GM19463 (cell line): Measurements from ENCODE around the gene PYGB.
"Not testable (repeated sequence)": the region's sequence is repeated elsewhere in the genome, so short reads cannot be mapped to it uniquely, and the experiment has no call there.

ENCODE experiments used
- ATAC-seq: cut with Tn5 transposase; IDR thresholded peaks from one replicate; pipeline ENCODE4 v1.9.1; 2021; ENCODE audit warnings: mild to moderate bottlenecking, moderate library complexity; ENCODE audit not compliant: unreplicated experiment

The PYGB gene

DNA sequence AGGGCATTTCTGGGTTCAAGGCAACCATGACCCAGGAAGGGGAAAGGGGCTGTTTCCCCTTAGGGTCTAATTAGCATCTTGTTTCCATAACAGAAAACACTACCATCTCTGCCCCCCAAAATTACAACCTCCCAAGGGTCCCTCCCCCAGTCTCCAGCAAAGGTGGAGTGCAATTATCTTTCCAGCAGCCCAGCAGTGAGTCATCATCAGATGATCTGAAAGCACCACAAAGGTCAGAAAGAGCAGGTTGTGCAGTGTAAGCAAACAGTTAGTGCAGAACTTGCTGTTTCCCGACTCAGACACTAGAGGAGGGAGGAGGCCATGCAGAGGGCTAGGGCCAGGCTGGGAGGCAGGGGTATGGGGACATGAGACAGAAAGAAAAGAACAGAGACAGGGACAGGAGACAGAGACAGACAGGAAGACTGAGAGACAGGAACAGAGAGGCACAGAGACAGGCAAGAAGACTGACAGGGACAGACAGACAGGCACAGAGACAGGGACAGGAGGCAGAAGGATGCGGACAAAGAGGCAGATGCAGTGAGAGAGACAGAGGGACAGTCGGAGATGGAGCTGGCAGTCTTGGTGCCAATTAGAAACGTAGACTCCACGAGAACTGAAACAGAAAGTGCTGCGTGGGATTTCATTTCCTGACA, 62.5 kb downstream of the PYGB start:
- peak; percentile 94 for ATAC-seq

DNA sequence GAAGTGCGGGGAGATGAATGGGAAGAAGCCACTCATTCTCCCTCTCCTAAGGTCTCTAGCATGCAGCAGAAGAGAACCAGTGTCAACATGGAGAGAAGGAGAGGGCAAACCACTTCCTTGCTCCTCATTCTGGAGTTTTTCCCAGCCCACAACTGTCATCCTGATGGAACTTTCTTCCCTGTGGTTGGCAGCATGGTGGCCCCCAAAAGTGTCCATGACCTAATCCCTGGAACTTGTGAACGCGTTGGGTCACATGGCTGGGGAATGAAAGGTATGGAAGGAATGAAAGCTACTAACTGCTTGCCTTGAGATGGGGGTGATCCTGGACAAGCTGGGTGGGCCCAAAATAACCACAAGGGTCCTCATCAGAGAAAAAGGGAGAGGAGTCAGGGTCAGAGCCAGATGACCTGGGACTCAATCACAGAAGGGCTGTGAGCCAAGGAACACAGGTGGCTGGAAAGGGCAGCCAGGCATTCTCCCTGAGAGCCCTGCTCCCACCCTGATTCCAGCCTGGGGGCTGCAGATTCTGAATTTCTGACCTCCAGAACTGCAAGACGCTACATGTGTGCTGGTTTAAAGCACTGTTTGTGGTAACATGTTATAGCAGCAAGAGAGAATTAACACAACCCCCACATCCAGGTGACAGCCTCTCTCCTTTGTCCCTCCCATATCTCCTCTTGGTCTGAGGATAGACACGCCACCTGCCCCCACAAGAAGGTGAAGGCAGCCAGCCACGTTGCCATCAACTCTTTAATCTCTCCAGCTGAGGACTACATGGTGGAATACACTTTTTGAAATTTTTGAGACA, 63.2 kb downstream of the PYGB start:
- no peak for ATAC-seq

DNA sequence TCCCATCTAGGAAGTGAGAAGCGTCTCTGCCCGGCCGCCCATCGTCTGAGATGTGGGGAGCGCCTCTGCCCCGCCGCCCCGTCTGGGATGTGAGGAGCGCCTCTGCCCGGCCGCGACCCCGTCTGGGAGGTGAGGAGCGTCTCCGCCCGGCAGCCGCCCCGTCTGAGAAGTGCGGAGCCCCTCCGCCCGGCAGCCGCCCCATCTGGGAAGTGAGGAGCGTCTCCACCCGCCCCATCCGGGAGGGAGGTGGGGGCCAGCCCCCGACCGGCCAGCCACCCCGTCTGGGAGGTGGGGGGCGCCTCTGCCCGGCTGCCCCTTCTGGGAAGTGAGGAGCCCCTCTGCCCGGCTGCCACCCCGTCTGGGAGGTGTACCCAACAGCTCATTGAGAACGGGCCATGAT, 64.8 kb downstream of the PYGB start:
- ATAC-seq, result not testable (repeated sequence)

DNA sequence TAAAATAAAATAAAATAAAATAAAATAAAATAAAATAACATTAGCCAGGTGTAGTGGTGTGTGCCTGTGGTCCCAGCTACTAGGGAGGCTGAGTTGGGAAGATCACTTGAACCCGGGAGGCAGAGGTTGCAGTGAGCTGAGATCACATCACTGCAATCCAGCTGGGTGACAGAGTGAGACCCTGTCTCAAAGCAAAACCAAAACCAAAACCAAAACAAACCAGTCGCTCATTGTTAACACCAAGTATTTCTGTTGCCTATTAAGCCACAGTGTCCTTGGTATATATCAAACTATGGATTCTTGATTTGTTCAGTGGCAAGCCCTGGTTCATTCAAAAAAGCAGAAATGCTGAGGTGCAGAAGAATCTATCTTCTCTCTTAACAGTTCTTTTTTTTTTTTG, 65.7 kb downstream of the PYGB start:
- no peak for ATAC-seq

DNA sequence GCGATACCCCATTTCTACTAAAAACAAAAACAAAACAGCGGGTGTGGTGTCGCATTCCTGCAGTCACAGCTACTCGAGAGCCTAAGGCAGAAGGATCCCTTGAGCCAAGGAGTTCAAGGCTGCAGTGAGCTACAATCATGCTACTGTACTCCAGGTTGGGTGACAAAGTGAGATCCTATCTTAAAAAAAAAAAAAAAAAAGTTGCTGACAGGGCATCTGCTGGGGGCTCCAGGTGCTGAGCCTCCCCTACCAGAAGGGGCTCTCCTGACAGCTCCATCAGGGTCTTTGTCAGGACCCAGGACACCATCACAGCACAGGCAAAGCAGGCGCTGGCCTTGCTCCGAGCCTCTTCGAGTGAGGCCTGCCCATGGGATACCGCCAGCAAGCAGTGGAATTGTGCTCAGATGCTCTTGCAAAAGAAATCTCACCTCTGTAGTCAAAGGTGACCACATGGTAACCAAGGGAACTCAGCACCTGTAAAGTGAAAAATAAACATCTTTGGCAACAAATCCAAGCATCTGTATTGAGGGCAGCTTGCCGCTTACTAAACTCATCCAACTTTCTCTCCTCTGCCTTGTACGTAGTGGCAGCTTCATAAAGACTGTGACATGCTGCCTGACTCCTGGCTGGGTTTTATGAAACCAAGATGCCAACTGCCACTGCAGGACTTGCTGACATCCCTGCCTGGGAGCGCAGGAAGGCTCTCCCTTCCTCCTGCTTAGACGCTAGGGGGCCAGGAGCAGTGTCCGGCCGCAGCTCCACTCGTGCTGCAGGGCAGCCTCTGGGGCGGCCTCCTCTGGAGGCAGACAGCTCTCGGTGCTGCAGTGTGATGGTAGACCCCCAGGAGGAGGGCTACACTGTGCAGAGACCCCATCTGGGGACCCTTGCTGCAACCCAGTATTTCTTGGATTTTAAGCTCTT, 66.9 kb downstream of the PYGB start:
- no peak for ATAC-seq

DNA sequence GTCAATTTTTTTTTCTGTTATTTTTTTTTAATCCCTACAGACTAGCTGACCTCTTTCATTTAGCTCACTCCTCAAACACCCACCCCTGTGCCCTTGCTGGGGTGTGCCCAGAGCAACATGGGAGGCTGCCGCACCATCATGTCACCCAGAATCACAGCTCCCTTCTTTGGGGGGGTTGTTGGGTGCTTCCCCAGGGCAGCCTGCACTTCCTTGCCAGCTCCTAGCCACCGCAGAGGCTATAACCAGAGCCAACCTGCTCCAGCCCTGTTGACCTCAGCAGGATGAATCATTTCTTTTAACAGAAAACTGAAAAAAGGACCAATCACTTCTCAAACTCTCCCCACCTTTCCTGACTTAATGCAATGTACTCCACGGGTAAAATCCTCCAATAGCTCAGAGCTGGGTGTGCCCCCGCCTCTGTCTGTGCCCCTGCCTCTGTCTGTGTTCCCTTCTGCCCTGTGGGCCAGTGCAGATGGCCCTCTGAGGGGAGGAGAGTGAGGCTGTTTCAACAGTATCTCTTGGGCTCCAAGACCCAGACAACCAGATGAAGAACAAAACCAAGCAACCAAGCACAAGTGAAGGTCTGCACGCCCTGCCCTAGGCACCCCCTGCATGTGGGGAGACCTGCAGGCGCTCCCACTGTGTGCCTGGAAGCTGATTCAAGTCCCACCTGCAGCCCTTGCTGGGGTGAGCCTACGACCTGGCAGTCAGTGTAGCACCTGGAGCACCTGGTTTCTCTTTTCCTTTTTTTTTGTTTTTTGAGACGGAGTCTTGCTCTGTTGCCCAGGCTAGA, 67.7 kb downstream of the PYGB start:
- ATAC-seq, result no peak

DNA sequence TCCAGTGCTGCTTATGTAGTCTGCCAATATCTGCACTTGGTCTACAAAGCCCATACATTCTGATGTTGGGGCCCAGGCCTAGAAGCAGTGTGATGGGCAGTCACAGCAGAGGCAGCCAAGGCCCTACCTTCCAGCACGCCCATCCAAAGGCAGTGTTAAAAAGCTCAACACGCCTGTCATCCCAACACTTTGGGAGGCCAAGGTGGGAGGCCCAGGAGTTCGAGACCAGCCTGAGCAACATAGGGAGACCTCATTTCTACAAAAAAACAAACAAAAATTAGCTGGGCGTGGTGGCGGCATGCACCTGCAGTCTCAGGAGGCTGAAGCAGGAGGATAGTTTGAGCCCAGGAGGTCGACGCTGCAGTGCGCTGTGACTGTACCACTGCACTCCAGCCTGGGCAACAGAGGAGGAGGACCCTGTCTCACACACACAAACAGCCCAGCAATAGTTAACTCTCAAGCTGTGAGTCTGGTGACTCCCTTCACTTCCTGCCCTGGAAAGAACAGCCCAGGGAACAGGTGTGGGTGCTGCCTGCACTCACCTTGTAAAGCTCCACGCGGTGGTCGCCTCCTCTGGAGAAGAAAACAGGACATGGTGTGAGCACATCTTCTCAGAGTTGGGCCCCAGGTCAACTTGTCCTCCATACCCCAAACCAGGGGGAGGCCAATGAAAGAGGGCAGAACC, 68.8 kb downstream of the PYGB start:
- ATAC-seq, result no peak

DNA sequence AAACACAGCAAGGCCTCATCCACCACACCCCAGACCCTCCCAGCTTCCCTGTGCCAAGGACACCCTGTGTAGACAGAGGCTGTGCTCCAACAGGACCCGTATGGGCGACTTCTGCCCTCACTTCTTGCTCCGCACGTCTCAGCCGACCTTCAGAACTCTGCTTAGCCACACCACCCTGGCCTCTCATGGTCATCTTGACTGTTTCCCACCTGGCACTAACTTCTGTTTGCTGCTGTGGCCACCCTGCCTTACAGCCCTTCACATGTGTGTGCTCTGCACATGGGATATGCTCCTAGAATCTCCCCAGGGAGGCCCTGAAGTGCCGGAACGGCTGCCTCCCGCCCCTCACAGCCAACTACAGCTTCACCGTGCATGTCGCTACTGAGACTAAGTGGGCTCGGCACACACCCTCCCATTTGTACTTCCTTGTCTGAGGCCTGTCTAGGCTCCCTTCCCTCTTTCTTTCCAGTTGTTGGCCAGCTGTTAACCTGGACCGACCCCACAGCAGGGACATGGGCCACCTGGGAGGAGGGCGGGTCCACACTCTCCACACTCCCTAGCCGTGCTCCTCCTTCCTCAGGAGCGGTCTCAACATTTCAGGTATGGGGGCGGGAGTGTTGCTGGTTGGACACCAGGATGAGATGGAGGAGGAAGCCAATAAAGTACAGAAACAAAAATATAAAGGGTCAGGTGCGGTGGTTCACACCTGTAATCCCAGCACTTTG, 69.6 kb downstream of the PYGB start:
- ATAC-seq, result no peak

DNA sequence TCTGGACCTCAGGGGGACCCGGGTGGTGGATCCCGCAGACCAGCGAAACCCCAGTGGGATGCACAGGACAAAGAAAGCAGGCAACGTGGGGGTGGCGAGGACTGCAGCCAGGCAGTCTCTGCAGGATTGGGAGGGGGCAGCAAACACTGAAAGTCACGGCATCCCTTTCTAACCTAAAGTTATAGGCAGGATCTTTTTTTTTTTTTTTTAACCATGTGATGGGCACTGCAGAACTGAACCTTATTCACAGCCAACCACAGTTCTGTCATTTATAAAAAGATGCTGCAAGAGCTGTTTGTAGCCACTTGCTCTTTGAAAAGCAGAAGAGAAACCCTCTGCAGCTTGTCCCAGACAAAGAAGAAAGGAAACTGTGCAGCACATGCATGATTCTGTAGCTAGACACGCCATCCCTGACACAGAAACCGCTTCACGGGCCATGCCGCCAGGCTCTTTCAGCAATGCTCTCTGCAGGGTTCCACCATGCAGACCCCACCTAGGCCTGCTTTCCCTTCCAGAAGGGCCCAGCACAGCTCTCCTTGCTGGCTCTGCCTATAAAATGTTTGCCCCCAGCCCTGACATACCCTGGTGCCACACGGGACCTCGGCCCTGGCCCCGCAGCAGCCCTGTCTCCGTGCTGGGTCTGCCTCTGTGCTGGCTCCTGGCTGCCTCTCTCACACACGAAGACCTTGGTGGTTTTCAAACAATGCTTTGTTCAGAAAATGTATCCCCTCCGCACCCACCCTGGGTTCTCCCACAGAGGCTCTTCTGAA, 70.8 kb downstream of the PYGB start:
- peak; percentile 91 for ATAC-seq

DNA sequence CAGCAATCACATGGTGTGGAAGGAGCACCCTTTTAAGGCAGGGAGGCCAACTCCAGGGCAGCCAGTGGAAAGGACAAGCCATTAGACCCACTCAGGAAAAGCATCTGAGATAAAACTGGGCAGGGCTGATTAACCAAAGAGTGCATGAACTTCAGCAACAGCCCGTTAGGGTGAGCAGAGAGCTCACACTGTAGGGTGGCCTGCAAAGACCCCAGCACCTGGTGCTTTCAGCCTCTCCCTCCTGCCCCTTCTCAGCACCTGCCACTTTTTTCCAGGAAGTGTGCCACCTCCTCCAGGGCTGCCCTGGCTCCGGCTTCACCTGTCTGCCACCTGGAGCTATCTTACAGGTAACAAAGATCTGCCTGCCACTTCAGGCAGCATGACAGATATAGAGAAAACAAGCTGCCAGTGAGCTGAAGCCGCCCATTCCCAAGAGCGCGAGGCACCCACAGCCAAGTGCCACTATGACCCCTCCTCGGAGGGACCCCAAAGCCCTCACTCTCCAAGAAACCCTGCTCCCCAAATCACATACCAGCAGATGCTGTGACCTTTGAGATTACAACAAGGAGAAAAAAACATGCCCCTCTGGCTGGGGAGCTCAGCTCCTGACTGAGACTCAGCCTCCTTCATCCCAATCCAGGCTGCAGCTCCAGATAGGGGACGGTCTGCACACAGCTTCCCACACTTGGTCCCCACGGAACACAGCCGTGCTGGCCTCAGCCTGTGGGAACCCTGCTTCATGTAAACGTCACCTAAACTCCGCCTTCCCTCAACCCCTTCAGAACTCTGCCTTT, 71.6 kb downstream of the PYGB start:
- no peak for ATAC-seq

DNA sequence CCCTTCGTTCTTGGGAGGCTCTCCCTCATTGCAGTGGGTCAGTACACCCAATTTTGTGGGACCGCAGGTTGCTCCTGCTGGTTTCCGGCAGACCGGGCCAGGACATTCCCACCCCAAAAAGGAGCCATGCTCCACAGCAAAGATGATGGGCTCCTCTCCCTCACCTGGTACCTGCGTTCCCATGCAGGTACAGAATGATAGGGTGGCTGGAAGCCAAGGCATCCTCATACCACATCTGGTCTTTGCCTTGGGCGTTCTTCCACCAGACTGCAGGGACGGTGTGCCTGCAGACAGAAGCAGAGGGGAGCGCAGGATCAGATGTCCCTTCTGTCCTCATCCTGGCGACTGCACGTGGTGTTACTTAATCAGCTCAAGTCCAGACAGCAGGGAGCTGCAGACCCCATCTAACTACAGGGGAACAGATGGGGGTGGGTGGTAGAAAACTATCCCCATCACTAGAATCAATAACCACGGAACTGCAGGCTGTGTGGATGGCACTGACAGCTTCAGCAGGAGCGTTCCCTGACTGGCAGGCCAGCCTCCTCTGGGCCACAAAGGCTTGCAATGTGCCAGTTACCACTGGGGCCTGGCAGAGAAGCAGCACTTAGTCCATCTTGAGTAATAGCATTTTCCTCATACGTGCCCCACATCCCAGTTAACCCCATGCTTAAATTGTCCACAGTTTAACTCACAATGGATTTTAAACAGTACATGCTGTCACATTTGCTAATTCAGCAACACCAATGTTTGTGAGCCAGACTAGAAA, 72.3 kb downstream of the PYGB start:
- ATAC-seq, result no peak

DNA sequence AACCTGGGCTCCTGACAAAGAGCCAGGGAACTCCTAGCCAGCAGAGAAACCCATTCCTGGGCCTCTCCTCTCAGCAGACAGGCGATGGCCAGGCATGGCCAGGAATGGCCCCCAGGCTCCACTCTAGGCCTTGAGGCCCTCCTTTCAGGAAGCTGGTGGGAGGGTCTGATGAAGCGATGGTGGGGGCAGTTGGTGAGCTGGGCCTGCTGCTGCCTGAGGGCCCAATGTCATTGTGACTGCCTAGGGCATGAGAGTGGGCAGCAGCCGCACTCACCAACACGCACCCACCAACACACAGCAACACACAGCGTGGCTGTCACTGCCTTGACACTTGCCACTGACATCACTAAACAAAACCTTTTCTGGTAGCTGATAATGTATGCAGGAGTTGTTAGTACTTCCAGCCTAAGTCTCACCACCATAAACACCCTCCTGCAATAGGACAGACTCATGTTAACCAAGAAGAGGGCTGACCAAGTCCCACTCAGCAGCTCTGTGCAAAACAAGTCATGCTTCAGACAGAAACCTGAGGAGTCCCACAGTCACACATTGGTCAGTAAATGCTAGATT, 73.5 kb downstream of the PYGB start:
- ATAC-seq, result no peak

DNA sequence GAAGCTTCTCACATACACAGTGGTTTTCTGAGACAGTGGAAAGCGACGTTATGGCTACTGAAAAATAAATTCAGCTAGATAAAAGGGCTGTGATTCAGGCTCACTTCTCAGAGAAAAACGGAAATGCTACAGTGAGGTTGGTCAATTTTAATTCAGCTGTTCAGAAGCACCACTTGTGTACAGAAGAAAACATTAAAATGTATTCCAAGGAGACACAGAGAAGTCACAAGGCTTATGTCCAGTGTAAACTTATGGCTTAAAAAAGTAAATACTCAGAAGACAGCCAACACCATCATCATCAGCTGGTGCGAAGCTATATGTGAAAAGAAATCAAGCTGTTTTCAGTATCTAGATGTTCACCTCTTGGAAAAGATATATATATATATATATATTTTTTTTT, 74.1 kb downstream of the PYGB start:
- no peak for ATAC-seq

DNA sequence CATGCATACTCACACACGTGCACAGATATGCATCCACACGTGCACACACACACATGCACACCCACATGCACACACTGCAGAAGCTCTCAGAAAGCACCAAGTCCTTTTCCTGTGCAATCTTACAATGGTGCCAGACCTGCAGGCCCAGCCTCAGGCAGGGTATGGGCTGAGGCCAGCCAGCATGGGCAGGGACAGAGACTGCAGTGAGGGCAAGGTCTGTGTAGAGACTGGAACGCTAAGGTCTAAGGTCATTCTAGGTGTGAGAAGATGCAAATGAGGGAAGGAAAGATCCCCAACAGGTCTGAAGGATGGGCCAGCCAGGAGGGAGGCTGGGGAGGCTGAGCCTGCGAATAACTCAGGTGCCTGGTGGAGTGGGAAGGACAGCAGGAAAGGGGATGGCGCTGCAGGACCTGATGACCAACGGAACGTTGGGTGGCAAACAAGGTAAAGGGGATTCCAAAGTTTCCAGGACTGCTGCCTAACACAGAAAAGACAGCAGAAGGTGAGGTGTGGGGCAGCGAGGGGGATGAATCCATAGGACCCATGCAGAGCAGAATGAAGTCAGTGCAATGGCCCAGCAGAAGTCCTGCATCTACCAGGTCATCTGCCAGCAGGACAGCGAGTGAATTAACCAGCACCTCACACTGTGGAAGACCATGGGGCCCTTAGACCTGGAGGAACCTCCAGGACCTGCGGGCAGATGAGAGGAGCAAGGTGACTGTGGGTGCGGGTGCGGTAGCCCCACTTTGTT, 75.8 kb downstream of the PYGB start:
- no peak for ATAC-seq

DNA sequence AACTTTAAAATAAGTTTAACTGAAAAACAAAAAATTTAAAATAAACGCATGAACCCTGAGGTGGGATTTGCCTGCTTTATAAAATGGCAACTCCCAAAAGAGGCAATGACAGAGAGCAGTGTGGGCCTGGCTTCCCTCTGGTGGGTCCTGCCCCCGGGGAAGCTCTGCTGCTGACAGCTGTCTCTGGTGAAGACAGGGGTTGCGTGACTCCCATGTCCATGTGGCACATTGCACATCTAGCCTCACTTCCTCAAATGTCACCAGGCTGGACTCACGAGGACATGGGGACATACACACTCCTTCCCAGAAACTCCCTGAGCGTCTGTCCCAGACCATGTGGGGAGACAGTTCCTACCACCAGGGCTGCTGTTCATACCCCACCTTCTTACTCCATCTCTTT, 76.5 kb downstream of the PYGB start:
- no peak for ATAC-seq

DNA sequence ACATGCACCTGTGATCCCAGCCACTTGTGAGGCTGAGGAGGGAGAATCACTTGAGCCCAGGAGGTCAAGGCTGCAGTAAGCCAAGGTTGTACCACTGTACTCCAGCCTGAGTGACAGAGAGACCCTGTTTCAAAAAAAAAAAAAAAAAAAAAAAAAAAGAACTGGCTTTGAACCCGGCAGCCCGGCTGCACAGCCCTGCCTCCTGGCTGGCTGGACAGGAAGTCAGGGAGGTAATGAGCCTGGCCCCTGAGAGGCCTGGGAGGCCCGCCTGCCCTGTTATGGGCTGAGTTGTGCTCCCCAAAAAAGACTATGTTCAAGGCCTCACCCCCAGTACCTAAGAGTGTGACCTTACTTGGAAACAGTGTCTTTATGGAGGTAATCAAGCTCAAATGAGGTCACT, 77.2 kb downstream of the PYGB start:
- ATAC-seq, result no peak
